HG03571 (cell line): ENCODE measurements around the gene OTOG.

Experiments
- ATAC-seq: cut with Tn5 transposase; IDR thresholded peaks from one replicate; pipeline ENCODE4 v1.9.1; 2021; ENCODE audit not compliant: unreplicated experiment

The OTOG gene

DNA sequence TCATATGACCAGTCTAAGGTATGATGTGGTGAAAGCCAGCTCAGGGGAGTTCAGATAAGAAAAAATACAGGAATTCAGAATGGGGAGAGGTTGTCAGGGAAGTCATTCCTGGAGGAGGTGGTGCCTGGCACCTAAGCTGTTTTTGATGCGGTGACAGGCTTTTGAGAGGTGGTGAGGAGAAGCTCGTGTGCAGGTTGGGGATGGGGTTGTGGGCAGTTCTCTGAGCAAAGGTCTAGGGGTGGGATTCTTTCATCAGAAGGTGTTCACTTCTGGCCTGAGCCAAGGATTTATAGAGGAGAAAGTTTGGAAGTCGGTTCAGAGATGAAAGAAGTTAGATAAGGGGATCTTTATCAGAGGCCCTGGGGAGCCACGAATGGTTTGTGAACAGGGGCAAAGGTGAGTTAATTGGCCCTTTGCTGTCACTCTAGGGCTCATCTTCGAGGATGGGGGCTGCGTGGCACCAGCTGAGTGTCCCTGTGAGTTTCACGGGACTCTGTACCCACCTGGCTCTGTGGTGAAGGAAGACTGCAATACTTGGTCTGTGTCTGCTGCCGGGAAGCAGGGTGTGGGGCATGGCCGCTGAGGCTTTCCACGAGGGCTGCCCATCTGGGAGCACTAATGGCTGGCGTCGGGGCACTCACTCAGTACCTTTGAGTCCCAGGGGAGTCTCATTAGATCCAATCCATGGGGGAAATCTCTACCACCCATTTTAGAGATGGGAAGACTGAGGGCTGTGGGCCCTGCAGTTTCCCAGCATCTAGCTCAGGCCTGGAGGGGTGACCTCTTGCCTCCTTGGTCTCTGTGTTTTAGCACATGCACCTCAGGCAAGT lies 13.4 kb downstream of the OTOG start:
- ATAC-seq: no peak

DNA sequence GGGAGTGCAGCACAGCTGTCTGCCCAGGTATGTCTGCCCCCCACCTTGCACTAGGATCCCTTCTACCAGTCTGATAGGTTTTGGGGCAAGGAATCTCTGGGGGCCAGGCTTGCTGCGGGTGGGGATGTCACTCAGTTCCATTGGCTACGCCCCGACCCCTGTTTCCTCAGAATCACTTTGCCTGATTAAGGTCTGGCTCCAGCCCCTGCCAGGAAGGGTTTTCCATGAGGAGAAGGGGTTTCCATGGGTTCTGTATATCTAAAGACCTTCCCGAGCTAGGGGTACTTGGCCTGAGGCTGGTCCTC lies 14.0 kb downstream of the OTOG start:
- ATAC-seq: no peak

DNA sequence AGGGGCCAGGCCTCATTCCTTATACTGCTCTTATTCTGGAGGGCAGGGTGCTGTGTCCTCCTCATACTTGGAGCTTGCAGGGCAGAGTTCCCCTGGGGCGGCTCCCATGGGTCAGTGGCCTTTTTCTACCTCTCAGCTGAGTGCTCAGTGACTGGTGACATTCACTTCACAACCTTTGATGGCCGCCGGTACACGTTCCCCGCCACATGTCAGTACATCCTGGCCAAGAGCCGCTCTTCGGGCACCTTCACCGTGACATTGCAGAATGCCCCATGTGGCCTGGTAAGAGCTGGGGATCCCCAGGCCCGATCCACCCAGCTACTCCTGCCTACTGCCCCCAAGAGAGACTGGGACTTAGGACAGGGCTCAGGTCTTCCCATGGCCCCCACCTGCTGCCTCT lies 14.5 kb downstream of the OTOG start:
- ATAC-seq: no peak

DNA sequence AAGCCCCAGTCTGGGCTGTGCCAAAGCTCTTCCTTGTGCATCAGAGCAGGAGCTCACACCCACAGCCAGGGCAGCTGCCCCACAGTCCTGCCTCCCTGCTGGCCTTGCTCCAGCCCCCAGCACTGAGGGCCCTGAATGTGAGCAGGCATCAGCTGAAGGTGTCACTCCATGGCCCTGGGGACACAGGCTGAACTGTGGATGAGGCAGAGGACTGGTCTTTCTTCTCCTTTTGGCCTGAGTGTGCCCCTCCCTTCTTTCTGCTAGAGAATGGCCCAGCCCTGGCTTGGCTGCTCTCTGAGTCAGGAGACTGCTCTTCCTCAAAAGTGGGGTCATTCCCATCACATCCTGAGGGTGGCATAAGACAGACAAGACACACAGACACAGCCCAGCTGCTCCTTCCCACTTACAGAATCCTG lies 16.2 kb downstream of the OTOG start:
- ATAC-seq: no peak

DNA sequence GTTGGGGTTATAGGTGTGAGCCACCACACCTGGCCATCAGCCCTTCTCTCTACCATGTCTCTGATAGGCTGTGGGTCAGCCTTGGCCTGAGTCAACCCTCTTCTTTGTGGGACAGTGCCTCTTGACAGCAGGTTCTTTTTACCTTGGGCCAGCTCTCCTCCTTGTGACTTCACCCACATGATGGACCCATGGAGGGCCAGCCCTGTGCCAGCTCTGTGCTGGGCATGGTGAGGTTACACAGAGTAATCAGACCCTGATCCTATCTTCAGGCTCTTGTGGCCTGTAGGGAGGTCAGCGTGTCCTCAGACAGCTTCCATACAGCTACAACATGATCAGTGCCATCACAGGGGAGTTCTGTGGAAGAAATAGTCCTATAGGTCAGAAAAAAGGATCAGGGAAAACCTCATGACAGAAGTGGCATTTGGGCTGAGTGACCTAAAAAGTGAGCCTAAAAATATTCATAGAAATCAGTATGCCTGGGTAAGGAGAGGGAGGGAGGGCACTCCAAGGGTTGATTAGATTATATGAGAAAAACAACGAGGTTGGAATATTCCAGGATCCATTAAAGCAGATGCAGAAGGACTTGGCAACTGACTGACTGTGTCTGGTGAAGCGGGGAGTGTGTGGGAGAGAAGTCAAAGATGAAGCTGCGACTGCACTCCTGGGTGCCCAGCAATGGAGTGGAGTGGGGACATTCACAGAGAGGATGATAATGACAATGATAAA lies 17.1 kb downstream of the OTOG start:
- no peak for ATAC-seq

DNA sequence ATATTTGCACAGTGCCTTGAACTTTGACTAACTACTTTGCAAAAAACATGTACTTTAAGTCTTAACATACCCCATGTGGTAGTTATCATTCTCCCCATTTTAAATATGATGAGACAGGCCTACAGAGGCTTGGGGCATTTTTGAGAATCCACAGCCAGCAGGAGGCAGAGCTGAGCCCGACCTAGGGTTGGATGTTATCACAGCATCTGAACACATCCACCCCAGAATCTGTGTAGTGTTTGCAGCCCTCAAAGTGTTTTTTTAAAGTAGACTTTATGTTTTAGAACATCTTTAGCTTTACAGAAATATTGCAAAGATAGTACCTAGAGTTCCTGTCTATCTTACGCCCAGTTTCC lies 17.6 kb downstream of the OTOG start:
- ATAC-seq: no peak

DNA sequence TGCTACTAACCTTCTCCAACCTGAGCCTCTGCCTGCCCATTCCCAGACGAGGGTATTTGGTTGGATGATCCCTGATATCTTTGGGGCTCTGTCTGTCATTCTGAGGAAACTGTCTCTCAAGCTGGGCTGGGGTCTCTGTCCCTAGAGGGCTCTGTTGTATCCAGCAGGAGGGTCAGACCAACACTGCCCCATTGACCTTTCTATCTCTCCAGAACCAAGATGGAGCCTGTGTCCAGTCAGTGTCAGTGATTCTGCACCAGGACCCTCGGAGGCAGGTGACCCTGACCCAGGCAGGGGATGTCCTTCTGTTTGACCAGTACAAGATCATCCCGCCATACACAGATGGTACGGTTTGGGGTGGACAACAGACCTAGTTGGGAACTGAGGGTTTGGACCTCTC lies 21.9 kb downstream of the OTOG start:
- ATAC-seq: no peak

DNA sequence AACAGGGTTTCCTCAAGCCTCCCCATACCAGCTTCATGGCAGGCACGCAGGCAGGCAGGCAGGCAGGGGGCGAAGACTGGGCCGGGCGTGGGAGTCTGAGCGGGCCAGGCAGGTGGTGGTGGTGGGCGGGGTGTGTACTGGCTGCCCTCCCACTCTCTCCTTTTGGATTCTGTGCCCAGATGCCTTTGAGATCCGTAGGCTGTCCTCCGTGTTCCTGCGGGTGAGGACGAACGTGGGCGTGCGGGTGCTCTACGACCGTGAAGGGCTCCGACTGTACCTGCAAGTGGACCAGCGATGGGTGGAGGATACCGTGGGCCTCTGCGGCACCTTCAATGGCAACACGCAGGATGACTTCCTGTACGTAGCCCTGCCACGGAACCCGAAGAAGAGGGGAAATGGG lies 23.0 kb downstream of the OTOG start:
- no peak for ATAC-seq

DNA sequence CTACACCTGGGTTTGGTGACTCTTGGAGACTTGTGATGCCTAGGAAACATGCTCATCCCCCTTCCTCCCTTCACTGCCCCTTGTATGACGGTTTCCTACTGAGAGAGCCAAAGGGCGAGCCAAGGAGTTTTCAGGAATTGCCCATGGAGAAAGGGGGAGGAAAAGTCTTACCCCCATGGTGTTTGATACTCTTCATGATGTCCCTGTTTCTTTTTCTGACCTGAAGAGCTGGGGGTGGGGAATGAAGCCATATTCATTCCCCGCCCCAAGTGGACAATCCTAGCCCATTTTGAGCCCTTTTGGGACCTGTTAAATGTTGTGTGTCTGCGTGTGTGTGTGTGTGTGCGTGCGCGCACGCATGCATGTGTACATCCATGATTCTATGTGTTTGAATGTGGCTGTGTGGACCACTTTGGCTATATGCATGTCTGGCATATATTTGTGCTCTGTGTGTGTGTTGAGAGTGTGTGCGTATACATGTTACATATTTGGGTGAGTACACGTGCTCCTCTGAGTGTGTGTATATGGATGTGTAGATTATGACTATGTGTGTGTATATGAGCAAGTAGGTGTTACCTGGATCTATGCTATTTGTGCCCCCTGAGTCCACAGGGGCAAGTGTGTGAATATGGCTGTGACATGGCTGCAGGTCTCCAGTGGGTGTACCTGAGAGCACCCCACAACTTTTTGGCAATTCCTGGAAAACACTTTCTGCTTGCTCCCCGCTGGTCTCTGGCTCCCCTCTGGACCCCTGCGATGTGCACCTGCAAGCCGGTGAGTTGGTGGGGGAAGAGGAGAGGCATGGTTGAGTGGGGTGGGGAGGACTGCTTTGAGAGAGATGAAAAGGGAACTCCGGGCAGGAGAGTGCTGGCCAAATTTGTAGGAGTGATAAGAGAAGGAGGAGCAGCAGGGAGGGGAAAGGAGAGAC lies 24.6 kb downstream of the OTOG start:
- no peak for ATAC-seq

DNA sequence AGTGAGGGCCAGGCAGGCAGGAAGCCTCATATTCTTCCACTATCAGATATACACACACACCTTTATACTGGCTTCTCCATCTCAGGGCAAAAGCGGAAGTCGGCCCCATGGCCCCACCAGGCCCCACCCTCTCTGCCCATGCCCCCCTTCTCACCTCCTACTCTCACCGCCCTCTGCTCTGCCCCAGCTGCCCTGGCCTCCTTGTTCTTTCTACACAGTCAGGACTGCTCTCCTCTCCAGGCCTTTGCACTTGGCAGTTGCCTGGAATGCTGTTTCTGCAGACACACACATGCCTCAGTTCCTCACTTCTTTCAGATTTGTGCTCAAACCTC lies 25.3 kb downstream of the OTOG start:
- no peak for ATAC-seq

DNA sequence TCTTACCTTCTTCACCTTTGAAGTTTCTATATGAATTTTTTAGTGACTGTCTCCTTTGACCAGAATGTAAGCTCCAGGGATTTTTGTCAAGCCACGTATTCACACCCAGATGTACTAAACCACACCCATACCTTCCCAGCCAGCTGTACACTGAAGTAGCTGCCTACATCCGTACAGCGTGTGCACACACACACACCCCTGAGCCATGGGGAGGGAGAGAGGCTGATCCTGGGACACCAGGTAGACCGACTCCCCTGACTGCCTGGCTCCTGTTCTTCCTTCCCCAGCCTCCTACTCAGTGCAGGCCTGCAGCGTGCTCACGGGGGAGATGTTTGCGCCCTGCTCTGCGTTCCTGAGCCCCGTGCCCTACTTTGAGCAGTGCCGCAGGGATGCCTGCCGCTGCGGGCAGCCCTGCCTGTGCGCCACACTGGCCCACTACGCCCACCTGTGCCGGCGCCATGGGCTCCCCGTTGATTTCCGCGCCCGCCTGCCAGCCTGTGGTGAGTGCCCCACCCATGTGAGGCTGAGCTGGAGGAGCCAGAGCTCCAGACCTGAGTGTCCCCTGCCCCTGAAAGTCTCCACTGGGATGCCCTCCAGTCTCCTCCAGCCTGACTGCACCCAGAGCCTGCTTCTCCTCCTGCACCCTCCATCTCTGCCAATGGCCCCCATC lies 25.9 kb downstream of the OTOG start:
- no peak for ATAC-seq

DNA sequence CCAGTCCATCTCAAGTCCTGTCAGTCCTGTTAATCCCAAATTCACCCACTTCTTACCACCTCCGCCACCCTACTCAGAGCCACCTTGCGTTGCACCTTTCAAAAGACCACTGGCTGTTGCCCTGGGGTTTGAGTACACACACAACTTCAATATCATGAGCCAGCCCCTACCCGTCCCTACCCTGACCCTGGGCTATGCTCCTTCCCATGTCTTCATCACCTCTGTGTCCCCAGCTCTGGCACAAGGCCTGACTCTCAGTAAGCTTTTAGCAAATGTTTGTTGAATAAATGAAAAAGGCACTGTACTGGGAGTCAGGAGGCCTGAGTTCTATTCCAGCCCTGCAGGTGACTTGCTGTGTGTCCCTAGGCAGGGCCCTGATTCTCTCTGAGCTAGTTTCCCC lies 26.5 kb downstream of the OTOG start:
- ATAC-seq: no peak

DNA sequence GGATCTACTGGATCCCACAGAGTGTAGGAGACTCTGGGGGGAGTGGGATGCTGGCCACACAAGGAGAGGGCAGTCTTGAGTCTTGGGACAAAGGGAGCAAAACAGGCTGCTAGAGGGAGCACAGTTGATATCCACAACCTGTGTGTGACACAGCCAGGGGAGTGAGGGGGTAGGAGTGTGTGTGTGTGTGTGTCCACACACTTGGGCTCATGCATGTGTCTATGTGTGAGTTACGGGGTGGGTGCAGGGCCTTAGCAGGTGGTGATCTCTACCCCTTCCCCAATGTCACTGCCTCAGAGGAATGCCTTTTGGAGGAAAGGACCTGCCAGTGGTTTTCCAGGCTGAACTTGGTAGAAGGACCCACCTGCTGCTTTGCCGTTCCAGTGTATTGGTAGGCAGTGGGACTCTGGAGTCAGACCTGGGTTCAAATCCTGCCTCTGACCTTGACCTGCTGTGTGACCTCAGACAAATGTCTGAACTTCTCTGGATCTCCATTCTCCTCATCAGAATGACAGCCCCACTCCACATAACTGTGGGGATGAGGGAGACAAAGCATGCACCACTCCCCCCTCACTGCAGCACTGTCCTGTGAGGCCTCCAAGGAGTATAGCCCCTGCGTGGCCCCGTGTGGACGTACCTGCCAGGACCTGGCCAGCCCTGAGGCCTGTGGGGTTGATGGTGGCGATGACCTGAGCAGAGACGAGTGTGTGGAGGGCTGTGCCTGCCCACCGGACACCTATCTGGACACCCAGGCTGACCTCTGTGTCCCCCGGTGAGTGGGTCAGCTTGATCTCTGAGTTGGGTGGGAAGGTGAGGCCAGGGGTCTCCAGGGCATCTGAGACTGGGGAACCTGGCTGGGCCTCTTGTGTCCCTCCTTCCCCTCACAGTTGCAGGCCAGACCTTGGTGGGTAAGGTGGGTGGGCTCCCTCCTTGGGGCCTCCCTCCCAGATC lies 27.4 kb downstream of the OTOG start:
- no peak for ATAC-seq

DNA sequence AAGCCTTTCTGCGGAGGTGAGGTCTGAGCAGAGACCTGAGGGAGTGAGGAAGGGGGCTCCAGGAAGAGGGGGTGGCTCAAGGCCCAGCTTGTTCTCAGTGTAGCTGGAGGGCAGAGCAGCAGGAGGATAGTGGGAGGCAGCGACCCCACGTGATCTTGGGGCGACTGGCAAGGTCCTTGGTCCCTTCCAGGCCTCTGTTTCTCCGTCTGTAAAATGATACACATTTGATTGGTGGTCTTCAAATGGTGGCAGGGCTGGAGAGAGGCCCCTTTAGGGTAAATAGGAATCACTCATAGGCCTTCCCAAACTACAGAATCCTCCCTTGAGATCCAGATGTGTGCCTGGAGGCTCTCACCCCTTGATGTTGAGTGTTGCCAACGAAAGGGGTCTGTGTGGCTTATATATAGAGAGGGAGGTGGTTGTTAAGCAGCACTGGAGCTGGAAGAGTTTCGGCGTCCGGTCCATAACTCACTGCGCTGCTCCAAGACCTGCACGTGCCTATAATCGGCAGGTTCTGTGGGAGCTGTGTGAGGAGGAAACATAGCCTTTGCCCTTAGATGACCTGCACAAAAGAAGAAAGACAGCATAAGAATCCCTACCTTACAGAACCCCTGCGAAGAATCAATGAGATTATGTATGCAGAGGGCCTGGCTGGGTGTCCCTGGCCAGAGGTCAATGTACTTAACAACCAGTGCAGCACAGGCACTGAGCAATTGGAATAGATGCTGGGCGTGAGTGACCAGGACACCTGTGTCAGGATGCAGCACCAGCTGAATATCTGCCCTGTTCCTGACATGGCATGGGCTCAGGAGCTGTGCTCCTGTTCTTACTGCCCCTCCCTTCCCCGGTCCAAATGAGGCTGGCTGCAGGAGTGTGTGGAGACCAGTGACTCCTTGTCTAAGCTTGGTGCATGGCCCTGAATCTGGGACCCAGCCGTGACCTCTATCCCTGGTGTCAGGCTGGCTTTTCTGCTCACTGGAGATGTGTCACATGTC lies 28.7 kb downstream of the OTOG start:
- ATAC-seq: no peak

DNA sequence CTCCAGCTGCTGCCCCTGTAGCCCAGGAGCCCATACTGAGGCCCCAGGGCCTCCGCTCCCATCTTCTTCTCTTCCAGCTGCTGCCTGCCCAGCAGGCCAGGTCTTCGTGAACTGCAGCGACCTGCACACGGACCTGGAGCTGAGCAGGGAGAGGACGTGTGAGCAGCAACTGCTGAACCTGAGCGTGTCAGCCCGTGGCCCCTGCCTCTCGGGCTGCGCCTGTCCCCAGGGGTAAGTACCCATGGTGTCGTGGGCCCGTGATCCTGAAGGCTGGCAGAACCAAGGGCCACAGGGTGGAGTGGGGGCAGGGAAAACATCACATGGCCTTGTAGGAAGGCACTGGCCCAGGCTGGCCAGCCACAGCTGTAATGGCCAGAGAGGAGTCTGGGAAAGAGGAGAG lies 31.2 kb downstream of the OTOG start:
- no peak for ATAC-seq

DNA sequence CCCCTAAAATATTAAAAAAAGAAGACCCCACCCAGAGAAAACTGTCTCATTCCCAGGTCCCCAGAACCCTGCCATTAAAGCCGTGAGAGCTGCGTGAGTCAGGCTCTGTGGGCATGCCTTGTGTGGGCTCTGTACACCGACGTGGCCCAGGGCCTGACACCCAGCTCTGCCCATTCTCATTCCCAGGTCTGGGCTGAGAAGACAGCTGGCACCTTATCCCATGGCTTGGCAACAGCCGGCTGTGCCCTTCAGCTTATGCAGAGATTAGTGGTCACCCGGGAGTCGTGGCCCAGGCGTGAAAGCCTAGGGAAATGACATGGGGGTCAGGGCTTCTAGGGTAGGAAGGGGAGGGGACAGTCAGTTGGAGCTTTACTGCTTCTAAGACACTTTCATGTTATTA lies 31.9 kb downstream of the OTOG start:
- no peak for ATAC-seq

DNA sequence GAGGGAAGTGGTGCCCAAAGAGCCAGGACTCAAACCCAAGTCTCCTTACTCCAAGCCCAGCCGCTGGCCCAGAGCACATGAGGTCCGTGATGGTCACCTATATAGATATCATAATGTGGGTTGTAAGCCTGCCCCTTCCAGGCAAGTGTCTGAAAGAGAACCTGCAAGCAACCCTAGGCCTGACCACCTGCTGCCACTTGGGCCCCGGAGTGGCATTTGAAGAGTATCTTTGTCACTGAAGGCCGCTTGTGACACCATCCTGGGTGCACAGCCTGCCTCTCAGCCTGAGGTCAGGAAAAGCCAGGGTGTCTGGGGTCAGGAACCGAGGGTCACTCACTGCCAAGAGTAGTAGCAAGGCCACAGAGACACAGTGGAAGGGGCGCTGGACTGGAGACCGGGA lies 32.4 kb downstream of the OTOG start:
- no peak for ATAC-seq

DNA sequence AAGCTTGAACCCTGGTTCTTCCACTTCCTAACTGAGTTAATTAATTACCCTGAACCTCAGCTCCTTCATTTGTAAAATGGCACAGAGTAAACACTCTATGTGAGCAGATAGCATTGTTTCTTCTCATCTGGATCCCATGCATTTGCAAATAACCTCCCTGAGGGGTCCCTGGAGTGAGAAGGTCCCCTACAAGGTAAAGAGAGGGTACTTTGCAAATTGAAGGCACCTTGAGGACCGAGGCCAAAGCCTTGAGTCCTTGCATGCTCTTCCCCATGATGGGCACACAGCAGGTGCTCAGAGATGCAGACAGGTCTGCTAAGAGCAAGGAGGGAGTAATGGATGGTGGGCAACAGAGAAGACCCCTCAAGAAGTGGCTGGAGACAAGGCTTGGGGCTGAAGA lies 33.2 kb downstream of the OTOG start:
- no peak for ATAC-seq
